Tibial nerve (tissue), 3 donors: Measurements from ENCODE around the gene FAM222A.

Experiments used
- CTCF ChIP-seq, 5 experiments: fragments of 200-600 bp in 3 of 5; fragments of 450-650 bp in 2 of 5; sonication (generic) in 3 of 5; IDR thresholded peaks; one replicate each; pipeline ENCODE4 v1.5.1; 2016 to 2019; ENCODE audit warnings: antibody characterized with exemption in 5 of 5, mild to moderate bottlenecking in 3 of 5, moderate library complexity in 2 of 5
- POLR2A ChIP-seq, 2 donors: fragments of 450-650 bp; IDR thresholded peaks; one replicate each; pipeline ENCODE4 v1.6.1; 2017; ENCODE audit warnings: antibody characterized with exemption in 2 of 2, mild to moderate bottlenecking in 2 of 2, moderate library complexity in 2 of 2

- TF ChIP-seq CTCF (IDR thresholded peaks at IDR 0.05): no peak
- no peak for TF ChIP-seq POLR2A (IDR thresholded peaks at IDR 0.05)
Measured at GRCh38 chr12:109666068-109666467, 47.6 kb upstream of the FAM222A start.
